H1 (cell line): ENCODE measurements around the gene FAM107A.

Source experiments
- EP300 ChIP-seq, 2 experiments: IDR thresholded peaks; 1 replicate in 1 of 2; 2 replicates in 1 of 2; pipeline ENCODE4 v1.6.1; 2011 to 2012; ENCODE audit warnings: low read depth in 2 of 2, low read length in 2 of 2, mild to moderate bottlenecking in 2 of 2, borderline replicate concordance in 1 of 2, inconsistent platforms in 1 of 2, moderate library complexity in 1 of 2
- POLR2A ChIP-seq, 2 experiments: IDR thresholded peaks; 1 replicate in 1 of 2; 2 replicates in 1 of 2; pipeline ENCODE4 v1.6.1; 2011; ENCODE audit warnings: low read depth in 2 of 2, low read length in 2 of 2, mild to moderate bottlenecking in 2 of 2; ENCODE audit errors: control extremely low read depth in 1 of 2
- YY1 ChIP-seq: IDR thresholded peaks from 2 replicates; pipeline ENCODE4 v1.6.1; 2011; ENCODE audit warnings: low read depth, mild to moderate bottlenecking, low read length

GRCh38 chr3:58540176-58540858, 36.9 kb downstream of the FAM107A start:
- TF ChIP-seq POLR2A (IDR thresholded peaks at IDR 0.05; ENCODE audit: control extremely low read depth in 1 of 2, low read depth in 2 of 2, low read length in 2 of 2) (no peak), YY1 (no peak), EP300 (IDR thresholded peaks at IDR 0.05; ENCODE audit: borderline replicate concordance in 1 of 2, low read depth in 2 of 2, low read length in 2 of 2) (no peak)
